Mammary epithelial cell (primary cell): Measurements from ENCODE around the gene FRRS1.
"Not testable (repeated sequence)": the region's sequence is repeated elsewhere in the genome, so short reads cannot be mapped to it uniquely, and the experiment has no call there.

Source experiments
- CTCF ChIP-seq, 2 donors: IDR thresholded peaks in 1 of 2; conservative IDR thresholded peaks in 1 of 2; 2 replicates each; pipeline ENCODE4 v1.5.1; 2011 to 2012; ENCODE audit warnings: inconsistent platforms in 2 of 2, low read length in 2 of 2, mild to moderate bottlenecking in 2 of 2, control low read depth in 1 of 2, low read depth in 1 of 2; ENCODE audit not compliant: insufficient read depth in 1 of 2; ENCODE audit errors: extremely low read depth in 1 of 2
- EZH2 ChIP-seq: IDR thresholded peaks from 2 replicates; pipeline ENCODE4 v1.6.1; 2012; ENCODE audit warnings: low read length, inconsistent platforms, borderline replicate concordance

GRCh38 chr1:99793861-99794260, 27.4 kb upstream of the FRRS1 start:
- TF ChIP-seq CTCF (conservative IDR thresholded peaks at IDR 0.05 in 1 of 2, IDR thresholded peaks at IDR 0.05 in 1 of 2; ENCODE audit: extremely low read depth in 1 of 2, insufficient read depth in 1 of 2, low read depth in 1 of 2, low read length in 2 of 2); EZH2: not testable (repeated sequence)
